Omental fat pad (tissue), 4 donors: ENCODE measurements around the gene KIF2C. TPM values are rescaled to one million over a fixed set of nuclear protein-coding genes. Genes with fewer than 3 reads are reported as not detected.
A peak's percentile ranks its signal among the peaks of the same experiment; 100 is the strongest.

Source experiments
- ATAC-seq: fragments of 150-250 bp; one replicate; pipeline ENCODE4 v1.9.1; 2016; ENCODE audit warnings: mild to moderate bottlenecking, moderate library complexity; ENCODE audit not compliant: low FRiP score
- DNase-seq: peaks from one replicate; pipeline ENCODE4 v3.0.0-alpha.2; 2019; ENCODE audit warnings: low spot score
- total RNA-seq, 4 donors: library from RNA; depleted of rRNA; stranded (reverse); fragments of >200 nt; gene quantifications; one replicate each; pipeline ENCODE4 v1.1.0, GENCODE V29; 2016
- TF ChIP-seq, protein P1 (sequence below), 3 donors: fragments of 450-650 bp; IDR thresholded peaks; one replicate each; pipeline ENCODE4 v1.5.1; 2016 to 2017; ENCODE audit warnings: antibody characterized with exemption in 3 of 3, mild to moderate bottlenecking in 3 of 3, moderate library complexity in 2 of 3

The KIF2C gene
- total RNA-seq, 4 donors from 2014 or later, result 0.19 to 2.8 (median 0.93) TPM

DNA sequence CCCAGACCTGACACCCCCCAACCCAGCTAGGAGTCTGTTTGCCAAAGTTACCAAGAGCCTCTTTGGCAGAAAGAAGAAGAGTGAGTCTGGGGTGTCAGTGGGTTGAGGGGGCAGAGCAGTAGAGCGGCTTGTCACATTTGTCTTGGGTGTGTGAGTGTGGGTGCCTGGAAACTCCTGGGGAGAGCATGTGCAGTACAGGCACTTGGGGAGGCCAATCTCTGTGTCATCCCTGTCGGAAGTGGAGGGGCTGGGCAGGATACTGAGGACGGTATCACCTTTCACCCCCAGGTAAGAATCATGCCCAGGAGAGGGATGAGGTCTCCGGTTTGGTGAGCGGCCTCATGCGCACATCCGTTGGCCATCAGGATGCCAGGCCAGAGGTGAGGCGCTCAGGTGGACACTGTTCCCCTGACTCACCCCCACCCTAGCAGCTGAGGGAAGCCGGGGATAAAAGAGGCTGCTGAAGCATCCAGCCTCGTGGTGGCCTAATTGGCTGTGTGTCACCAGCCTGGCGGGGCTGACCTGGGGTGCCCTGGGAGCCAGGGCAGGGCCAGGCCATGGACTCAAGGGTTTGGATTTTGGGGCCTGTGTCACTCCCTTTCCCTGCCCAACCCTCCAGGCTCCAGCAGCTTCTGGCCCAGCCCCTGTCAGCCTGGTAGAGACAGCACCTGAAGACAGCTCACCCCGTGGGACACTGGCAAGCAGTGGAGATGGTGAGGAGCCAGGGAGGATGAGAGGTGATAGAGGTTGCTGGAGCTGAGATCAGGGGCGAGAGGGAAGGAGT is 63.9 kb downstream of the KIF2C start:
- no peak for ATAC-seq
- TF ChIP-seq, protein P1, sequence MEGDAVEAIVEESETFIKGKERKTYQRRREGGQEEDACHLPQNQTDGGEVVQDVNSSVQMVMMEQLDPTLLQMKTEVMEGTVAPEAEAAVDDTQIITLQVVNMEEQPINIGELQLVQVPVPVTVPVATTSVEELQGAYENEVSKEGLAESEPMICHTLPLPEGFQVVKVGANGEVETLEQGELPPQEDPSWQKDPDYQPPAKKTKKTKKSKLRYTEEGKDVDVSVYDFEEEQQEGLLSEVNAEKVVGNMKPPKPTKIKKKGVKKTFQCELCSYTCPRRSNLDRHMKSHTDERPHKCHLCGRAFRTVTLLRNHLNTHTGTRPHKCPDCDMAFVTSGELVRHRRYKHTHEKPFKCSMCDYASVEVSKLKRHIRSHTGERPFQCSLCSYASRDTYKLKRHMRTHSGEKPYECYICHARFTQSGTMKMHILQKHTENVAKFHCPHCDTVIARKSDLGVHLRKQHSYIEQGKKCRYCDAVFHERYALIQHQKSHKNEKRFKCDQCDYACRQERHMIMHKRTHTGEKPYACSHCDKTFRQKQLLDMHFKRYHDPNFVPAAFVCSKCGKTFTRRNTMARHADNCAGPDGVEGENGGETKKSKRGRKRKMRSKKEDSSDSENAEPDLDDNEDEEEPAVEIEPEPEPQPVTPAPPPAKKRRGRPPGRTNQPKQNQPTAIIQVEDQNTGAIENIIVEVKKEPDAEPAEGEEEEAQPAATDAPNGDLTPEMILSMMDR (IDR thresholded peaks at IDR 0.05), result no peak
- no peak for DNase-seq

DNA sequence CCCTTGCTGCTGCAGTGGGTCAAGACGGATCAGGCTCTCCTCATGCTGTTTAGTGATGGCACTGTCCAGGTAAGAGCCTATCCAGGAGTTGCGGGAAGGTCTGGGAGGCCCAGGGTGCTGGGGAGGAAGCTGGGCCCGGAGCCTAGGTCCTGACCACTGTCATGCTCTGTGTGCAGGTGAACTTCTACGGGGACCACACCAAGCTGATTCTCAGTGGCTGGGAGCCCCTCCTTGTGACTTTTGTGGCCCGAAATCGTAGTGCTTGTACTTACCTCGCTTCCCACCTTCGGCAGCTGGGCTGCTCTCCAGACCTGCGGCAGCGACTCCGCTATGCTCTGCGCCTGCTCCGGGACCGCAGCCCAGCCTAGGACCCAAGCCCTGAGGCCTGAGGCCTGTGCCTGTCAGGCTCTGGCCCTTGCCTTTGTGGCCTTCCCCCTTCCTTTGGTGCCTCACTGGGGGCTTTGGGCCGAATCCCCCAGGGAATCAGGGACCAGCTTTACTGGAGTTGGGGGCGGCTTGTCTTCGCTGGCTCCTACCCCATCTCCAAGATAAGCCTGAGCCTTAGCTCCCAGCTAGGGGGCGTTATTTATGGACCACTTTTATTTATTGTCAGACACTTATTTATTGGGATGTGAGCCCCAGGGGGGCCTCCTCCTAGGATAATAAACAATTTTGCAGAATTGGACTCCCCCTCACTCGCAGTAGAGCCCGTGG is 65.8 kb downstream of the KIF2C start:
- no peak for DNase-seq
- no peak for ATAC-seq
- TF ChIP-seq, protein P1 (IDR thresholded peaks at IDR 0.05), result no peak

- ATAC-seq (no peak), DNase-seq (no peak)
- TF ChIP-seq, protein P1 (IDR thresholded peaks at IDR 0.05), result no peak
These were observed 66.5 kb downstream of the KIF2C start for GRCh38 chr1:44806025-44806703.

- DNase-seq, result no peak
- TF ChIP-seq, protein P1 (IDR thresholded peaks at IDR 0.05), result no peak
- no peak for ATAC-seq
These were observed 67.2 kb downstream of the KIF2C start, which contains the start of gene DYNLT4 for GRCh38 chr1:44806704-44807363. DYNLT4 (minus strand) TSS chr1:44807351; CDS start chr1:44806668, 683 bp downstream.

- TF ChIP-seq, protein P1 (IDR thresholded peaks at IDR 0.05), result no peak
- DNase-seq, result peak; percentile 86
- peak; percentile 82 for ATAC-seq
These were observed 67.9 kb downstream of the KIF2C start for GRCh38 chr1:44807364-44808062.
